ENCODE data around the gene PHF1.
A peak's percentile ranks its signal among the peaks of the same experiment; 100 is the strongest.
"Not testable (repeated sequence)": the region's sequence is repeated elsewhere in the genome, so short reads cannot be mapped to it uniquely, and the experiment has no call there.

Gene PHF1

GRCh38 chr6:33391922-33392594, 18.8 kb upstream of the PHF1 start:
- no peak for DNase-seq

- no peak for DNase-seq
Measured at GRCh38 chr6:33392595-33392948, 18.2 kb upstream of the PHF1 start.

GRCh38 chr6:33392979-33393378, 17.8 kb upstream of the PHF1 start:
- DNase-seq, result no peak

- DNase-seq, result no peak
Measured at GRCh38 chr6:33397541-33397940, 13.3 kb upstream of the PHF1 start.

DNA sequence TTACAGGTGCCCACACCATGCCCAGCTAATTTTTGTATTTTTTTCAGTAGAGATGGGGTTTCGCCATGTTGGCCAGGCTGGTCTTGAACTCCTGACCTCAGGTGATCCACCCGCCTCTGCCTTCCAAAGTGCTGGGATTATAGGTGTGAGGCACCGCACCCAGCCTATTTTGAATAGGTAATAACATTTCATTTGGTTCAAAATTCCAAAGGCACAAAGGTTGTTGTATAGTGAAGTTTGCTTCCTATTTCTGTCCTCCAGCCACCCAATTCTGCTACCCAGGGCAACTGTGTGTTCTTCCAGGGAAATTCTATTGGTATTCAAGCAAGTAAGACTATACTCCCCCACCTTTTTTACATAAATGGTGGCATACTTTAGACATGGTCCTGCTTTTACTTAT, 12.2 kb upstream of the PHF1 start:
- DNase-seq, result not testable (repeated sequence)

DNA sequence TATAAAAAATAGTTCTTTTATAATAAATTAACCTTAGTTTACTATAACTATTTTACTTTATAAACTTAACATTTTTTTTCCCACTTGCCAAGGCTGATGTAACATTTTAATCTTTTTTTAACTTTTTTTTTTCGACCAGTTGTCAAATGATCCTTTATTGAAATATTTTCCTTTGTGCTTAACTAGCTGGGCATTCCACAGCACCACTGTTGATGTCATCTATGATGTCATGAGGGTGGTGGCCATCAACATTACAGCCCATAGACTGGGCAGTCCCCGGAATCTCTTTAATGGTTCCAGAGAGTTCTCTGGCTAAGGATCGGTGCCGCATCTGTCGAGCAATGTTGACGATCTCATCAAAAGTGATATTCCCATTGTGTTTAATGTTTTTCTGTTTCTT, 10.9 kb upstream of the PHF1 start:
- not testable (repeated sequence) for DNase-seq

DNA sequence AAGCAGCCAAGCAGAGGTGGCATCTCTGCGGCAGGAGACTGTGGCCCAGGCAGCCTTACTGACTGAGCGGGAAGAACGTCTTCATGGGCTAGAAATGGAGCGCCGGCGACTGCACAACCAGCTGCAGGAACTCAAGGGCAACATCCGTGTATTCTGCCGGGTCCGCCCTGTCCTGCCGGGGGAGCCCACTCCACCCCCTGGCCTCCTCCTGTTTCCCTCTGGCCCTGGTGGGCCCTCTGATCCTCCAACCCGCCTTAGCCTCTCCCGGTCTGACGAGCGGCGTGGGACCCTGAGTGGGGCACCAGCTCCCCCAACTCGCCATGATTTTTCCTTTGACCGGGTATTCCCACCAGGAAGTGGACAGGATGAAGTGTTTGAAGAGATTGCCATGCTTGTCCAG, 5.9 kb upstream of the PHF1 start:
- no peak for DNase-seq

- DNase-seq, result no peak
Measured at GRCh38 chr6:33405386-33405940, 5.4 kb upstream of the PHF1 start.

GRCh38 chr6:33406126-33406525, 4.7 kb upstream of the PHF1 start:
- no peak for DNase-seq

DNA sequence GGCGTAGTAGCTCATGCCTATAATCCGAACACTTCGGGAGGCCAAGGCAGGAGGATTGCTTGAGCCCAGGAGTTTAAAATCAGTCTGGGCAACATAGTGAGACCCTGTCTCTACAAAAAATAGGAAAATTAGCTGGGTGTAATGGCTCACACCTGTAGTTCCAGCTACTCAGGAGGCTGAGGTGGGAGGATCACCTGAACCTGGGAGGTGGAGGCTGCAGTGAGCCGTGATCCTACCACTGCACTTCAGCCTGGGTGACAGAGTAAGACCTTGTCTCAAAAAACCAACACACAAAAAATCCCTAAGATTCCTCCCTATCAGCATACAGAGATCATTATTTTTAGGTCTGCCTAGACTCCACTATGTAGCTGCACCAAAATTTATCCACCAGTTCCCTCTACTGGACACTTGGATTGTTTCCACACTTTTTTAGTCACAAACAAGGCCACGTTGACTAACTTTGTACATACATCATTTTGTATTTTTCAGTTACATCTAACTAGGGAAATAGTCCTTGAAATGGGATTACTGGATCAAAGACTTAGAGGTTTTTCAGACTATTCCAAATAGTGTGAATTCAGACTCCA, 3.6 kb upstream of the PHF1 start:
- no peak for DNase-seq

DNA sequence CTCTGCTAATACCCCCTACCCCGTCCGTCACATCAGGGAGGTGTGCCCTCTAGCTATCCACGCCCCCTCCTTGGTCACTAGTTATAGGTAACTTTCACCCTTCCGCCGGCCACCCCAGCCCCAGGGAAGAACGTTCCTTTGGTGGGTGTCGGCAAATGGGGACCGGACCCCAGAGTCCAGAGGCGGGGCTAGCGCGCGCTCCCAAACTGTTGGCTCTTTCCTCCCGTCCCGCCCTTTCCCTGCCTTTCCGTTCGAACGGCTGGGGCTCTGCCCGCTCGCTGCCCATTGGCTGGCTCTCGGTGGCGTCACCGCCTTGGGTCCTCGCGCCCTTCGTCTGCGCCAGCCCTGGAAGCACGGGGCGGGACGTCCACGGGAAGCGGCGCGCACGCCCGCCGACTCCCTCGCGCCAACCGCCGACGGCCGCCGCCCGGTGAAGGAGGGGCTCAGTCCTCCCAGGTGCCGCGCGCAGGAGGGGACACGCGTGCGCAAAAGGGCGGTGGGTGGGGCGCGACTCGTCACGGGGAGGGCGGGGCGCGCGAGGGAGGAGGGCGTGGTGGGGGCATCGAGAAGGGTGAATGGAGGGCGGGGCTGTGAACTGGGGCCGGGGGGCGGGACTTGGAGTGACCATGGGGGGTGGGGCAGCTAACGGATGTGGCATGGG, 634 bp upstream of the PHF1 start:
- peak; percentile 91 for DNase-seq

- DNase-seq, result no peak
Measured at GRCh38 chr6:33411632-33412005, 805 bp downstream of the PHF1 start.

DNA sequence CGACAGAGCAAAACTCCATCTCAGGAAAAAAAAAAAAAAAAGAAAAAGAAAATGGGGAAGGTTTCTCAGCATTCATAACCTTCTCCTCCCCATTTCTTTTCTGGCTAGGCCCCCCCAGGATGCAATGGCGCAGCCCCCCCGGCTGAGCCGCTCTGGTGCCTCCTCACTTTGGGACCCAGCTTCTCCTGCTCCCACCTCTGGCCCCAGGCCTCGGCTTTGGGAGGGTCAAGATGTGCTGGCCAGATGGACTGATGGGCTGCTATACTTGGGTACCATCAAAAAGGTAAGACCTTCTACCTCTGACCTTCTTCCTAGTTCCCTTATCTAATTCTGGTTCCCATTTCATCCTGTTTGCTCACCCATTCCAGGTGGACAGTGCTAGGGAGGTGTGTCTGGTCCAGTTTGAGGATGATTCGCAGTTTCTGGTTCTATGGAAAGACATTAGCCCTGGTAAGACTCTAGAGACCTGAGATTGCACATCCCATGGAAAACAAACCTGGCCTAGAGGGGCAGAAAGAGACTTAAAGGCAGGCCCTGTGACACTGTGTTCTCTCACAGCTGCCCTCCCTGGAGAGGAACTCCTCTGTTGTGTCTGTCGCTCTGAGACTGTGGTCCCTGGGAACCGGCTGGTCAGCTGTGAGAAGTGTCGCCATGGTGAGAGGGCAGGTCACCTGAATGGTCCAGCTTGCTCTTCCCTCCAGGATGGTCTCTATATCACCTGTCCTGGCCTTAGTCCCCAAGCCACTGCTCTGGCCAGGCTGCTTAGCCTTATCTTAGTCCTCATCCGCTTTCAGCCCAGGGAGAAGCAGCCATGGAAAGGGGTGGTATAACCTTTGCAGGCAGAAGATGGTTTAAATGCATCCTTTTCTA, 1.6 kb downstream of the PHF1 start:
- DNase-seq, result no peak

DNA sequence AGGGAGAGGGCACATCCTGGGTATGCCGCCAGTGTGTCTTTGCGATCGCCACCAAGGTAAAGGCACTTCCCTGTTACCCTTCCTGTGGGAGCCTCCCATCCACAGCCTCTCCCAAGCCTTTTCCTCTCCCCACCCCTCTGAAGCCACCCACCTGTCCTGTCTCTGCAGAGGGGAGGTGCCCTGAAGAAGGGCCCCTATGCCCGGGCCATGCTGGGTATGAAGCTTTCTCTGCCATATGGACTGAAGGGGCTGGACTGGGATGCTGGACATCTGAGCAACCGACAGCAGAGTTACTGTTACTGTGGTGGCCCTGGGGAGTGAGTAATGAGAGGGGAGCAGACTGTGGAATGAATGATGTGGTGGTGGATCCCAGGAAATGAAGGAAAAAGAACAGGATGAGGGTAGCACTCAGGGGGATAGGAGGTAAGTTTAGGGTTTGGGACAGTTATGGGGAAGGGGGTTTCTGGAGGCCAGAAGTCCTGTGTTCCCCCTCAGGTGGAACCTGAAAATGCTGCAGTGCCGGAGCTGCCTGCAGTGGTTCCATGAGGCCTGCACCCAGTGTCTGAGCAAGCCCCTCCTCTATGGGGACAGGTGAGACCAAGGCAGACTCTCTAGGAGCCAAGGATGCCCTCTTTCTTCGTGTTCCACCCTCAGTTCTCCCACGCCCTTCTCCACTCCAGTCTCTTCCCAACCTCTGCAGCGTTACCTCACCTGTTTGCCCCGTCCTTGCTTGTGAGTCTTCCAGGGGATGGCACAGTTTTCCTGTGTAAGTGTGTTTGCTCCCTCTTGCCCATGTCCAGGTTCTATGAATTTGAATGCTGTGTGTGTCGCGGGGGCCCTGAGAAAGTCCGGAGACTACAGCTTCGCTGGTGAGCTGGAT, 2.7 kb downstream of the PHF1 start:
- no peak for DNase-seq

DNA sequence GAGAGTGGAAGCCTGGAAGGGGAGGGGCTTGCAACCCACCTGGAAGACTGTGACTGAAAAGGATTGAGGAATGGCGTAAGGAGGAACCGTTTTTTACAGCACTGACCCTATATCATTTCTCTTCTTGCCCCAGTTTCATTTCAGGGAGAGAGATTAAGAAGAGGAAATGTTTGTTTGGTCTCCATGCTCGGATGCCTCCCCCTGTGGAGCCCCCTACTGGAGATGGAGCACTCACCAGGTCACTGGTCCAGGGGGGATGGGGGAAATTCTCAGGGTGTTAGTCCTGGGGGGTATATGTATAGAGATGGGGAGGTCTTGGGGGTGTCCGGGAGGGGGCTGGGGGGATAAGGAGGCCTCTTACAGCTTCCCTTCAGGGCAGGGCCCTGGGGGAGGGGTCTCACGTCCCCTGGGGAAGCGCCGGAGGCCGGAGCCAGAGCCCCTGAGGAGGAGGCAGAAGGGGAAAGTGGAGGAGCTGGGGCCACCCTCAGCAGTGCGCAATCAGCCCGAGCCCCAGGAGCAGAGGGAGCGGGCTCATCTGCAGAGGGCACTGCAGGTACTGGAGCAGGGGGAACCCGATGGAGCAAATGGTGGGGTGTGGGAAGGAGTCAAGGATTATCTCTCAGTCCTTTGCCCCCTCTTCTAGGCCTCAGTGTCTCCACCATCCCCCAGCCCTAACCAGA, 3.9 kb downstream of the PHF1 start:
- no peak for DNase-seq

DNA sequence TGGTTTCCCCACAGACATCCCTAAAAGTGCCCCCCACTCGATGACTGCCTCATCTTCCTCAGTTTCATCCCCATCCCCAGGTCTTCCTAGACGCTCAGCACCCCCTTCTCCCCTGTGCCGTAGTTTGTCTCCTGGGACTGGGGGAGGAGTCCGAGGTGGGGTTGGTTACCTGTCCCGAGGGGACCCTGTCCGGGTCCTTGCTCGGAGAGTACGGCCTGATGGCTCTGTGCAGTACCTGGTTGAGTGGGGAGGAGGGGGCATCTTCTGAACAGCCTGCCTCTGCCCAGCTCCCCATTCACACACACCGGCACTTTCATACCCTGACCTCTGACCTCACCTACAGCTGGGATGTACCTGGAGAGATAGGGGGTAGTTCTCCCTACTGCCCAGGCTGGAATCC, 5.0 kb downstream of the PHF1 start:
- no peak for DNase-seq

DNA sequence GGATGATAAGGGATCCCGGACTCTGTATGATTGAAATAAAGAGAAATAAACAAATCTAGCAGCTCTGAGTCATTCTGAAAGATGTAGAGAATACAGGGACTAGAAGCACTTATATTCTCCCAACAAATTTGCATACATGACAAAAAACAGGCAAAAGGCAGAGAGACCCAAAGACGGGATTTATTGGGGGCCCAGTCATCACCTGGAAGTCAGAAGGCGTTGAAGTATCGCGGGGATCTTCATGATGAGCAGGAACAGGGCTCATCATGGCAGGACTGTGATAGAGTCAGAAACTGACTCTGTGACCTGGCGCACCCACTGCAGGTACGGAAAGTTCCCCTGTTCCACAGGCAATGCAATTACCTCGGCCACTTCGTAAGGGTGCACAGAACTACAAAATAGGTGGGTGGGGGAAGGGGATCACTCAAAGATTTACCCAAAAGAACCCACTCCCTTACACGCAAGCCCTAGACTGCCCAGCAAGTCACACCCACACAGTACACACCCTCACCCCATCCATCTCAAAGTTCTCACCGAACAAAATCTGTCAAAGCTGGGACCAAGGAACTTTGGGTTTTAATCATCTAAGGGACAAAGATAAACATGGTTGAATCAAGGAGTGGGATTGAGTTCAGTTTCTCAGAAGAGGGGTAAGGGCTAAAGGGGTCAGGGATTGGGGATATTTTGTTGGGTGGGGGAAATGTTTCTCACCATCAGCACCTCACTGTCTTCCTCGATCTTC, 5.7 kb downstream of the PHF1 start:
- DNase-seq, result no peak

DNA sequence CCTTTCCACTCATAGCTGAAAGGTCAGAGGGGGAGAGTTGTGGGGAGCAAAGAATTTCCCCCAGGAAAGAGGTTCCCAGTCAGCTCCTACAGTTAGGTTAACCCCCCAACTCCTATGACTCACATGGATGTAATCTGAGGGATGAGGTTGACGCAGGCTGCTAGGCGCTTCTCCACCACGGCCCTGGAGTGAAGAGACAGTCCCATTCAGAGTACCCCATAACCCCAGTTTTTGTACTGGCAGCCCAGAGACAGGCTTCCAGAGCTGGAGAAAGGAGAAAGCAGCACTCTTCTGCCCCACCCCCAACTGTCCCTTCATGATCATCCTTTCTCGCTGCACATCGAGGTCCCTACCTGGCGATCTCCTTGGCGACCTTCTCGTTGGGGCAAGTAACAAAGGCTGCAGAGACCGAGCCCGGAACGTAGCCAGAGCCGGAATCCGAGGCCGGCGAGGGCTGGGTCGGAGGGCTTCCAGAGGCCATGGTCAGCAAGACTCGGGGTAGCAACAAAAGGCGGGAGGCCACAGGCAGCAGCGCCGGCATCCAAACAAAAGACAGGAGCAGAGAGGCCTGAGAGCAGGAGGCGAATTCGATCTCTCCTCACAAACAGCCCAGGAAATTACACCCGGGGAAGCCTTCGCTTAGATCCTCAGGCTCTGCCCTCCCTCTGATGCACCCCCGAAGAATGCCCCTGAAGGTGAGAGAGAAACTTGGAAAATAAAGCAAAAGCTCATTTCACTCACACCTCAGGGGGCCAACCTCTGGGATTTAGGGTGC, 6.5 kb downstream of the PHF1 start:
- no peak for DNase-seq

- DNase-seq, result peak; percentile 98
Measured at GRCh38 chr6:33417903-33418689, 7.3 kb downstream of the PHF1 start, which contains the start of gene CUTA. Gene CUTA (minus strand): TSS chr6:33418107. CDS start chr6:33418000, 107 bp downstream.
